CD4-positive, alpha-beta memory T cell (primary cell): ENCODE measurements around the gene MOV10L1. TPM values are rescaled to one million over a fixed set of nuclear protein-coding genes. Genes with fewer than 3 reads are reported as not detected.
A peak's percentile ranks its signal among the peaks of the same experiment; 100 is the strongest.

Experiments
- CTCF ChIA-PET: fragments of 350-600 bp; sonication (Branson Sonifier 250); formaldehyde crosslinking; loops from one replicate; lab custom pipeline; 2021; ENCODE audit warnings: inconsistent platforms; ENCODE audit not compliant: partially characterized antibody; lab: Charles Lee
- POLR2A ChIA-PET: fragments of 350-600 bp; sonication (Branson Sonifier 250); formaldehyde crosslinking; loops from one replicate; lab custom pipeline; 2021; ENCODE audit not compliant: partially characterized antibody; lab: Charles Lee
- DNase-seq, 5 donors: peaks; one replicate each; pipeline versions ENCODE4 v3.0.0 to v3.0.0-alpha.2; 2020 to 2022; ENCODE audit warnings: mixed read lengths in 1 of 5
- H3K27ac ChIP-seq: one replicate; pipeline ENCODE4 v1.7.0; 2013; ENCODE audit warnings: low read depth, low read length
- H3K27me3 ChIP-seq: 2 replicates; pipeline ENCODE4 v1.7.0; 2013; ENCODE audit warnings: mild to moderate bottlenecking, low read length, moderate library complexity; ENCODE audit not compliant: insufficient read depth
- H3K36me3 ChIP-seq: 2 replicates; pipeline ENCODE4 v1.7.0; 2013; ENCODE audit warnings: mild to moderate bottlenecking, low read length, moderate library complexity; ENCODE audit not compliant: insufficient read depth
- H3K4me1 ChIP-seq: 2 replicates; pipeline ENCODE4 v1.7.0; 2013; ENCODE audit warnings: mild to moderate bottlenecking, low read length, moderate library complexity; ENCODE audit not compliant: insufficient read depth
- H3K4me3 ChIP-seq, 2 donors: one replicate each; pipeline ENCODE4 v1.7.0; 2013; ENCODE audit warnings: low read length in 2 of 2, mild to moderate bottlenecking in 1 of 2
- H3K9me3 ChIP-seq, 2 donors: one replicate each; pipeline ENCODE4 v1.7.0; 2013; ENCODE audit warnings: low read length in 2 of 2, control low read depth in 1 of 2; ENCODE audit not compliant: control insufficient read depth in 1 of 2
- H3K27ac Mint-ChIP-seq, 7 donors: one replicate each; pipeline ENCODE4 v1.8.0; 2020 to 2021; ENCODE audit warnings: mixed read lengths in 7 of 7, mild to moderate bottlenecking in 6 of 7, inconsistent platforms in 3 of 7, moderate library complexity in 3 of 7
- H3K27me3 Mint-ChIP-seq, 2 donors: one replicate each; pipeline ENCODE4 v1.8.0; 2020 to 2021; ENCODE audit warnings: mixed read lengths in 2 of 2
- H3K36me3 Mint-ChIP-seq, 2 donors: one replicate each; pipeline ENCODE4 v1.8.0; 2020 to 2021; ENCODE audit warnings: mixed read lengths in 2 of 2, inconsistent platforms in 1 of 2, mild to moderate bottlenecking in 1 of 2
- H3K4me1 Mint-ChIP-seq, 4 donors: one replicate each; pipeline ENCODE4 v1.8.0; 2020 to 2021; ENCODE audit warnings: mixed read lengths in 4 of 4, mild to moderate bottlenecking in 1 of 4
- H3K4me3 Mint-ChIP-seq, 8 donors: one replicate each; pipeline ENCODE4 v1.8.0; 2020 to 2021; ENCODE audit warnings: mixed read lengths in 8 of 8, mild to moderate bottlenecking in 7 of 8, moderate library complexity in 6 of 8, inconsistent platforms in 3 of 8
- H3K9me3 Mint-ChIP-seq, 8 donors: one replicate each; pipeline ENCODE4 v1.8.0; 2020 to 2021; ENCODE audit warnings: mixed read lengths in 8 of 8, mild to moderate bottlenecking in 5 of 8, inconsistent platforms in 3 of 8, moderate library complexity in 1 of 8
- intact Hi-C: fragments of 100-400 bp; cut with micrococcal nuclease; formaldehyde crosslinking; loops from one replicate; pipeline ENCODE4 v1.15.1; 2023
- polyA plus RNA-seq, 2 donors: library from polyadenylated mRNA; unstranded; fragments of 300-500 nt; fragmentation: Illumina TruSeq; gene quantifications; one replicate each; pipeline ENCODE4 v1.2.3, GENCODE V29; 2021
- total RNA-seq, 2 experiments: library from RNA; stranded (reverse); gene quantifications; one replicate each; pipeline ENCODE4 v1.2.3, GENCODE V29; 2021

MOV10L1 gene
- total and polyA plus RNA-seq, 4 experiments from 2014 or later: not detected

DNA sequence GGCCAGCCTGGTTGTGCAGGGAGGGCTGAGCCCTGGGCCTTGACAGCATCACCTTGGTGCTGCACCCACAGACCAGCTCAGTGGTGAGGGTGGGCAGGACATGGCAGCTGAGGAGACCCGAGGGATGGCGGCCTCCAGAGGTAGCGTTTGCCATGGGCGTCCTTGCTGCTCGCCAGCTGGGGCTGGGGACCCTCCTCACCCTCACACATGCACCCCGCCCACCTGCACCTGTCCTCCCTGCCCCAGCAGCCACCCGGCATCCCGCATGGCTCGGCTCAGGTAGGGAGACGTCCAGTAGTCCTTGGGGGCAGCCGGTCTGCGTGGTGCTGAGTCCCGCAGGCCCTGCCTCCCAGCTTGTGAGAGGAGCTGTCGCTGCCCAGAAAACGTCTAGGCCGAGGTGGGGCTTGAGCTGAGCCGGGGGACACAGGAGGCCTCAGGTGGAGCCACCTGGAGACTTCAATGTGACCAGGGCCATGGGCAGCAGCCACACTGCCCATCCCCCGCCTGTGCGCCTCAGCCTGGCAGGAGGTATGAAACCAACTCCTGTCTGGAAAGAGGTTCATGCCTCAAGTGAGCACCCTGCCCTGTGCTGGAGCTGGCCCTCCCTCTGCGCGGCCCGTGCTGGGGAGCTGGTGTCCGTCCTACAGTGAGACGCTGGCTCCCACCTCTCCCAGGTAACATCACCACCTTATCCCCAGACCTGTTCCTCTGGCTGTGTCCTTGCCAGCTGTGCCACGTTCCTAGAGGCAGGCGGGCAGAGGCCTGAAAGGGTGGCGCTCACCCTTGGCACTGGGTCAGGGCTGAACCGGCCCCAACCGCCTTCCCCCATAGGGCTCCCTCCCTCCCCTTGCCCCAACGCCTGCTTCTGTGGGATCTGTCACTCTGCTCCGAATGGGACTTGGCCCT is 92.6 kb downstream of the MOV10L1 start:
- H3K36me3 Mint-ChIP-seq: peaks cover 0 to 1% of the 10 kb centered on the region in 2 donors
- ChIA-PET POLR2A (interaction anchor here (1.2 kb wide), 1 partner anchor 9 kb away, joined by 6 read pairs; no protein-coding TSS in a partner anchor), CTCF (interaction anchor here (1.2 kb wide), 1 partner anchor 29 kb away, joined by 4 read pairs; no protein-coding TSS in a partner anchor)
- no peak overlapping the region for H3K4me3 ChIP-seq
- intact Hi-C loops: loop anchor here (10.0 kb wide), 1 partner anchor 248 kb away; no protein-coding TSS in a partner anchor
- no peaks in the 10 kb centered on the region for H3K27me3 ChIP-seq
- no peak overlapping the region for H3K4me3 Mint-ChIP-seq
- no peak overlapping the region for H3K27ac ChIP-seq
- no peaks in the 10 kb centered on the region for H3K9me3 ChIP-seq
- H3K27me3 Mint-ChIP-seq: peaks cover 2 to 6% of the 10 kb centered on the region in 2 donors
- DNase-seq: peak in 1 of 5 donors; percentile 37
- H3K27ac Mint-ChIP-seq: no peak overlapping the region
- H3K9me3 Mint-ChIP-seq: no peaks in the 10 kb centered on the region
- H3K4me1 ChIP-seq: peaks cover 14% of the 10 kb centered on the region
- no peaks in the 10 kb centered on the region for H3K36me3 ChIP-seq
- peaks cover 8 to 23% (median 14%) of the 10 kb centered on the region in 4 donors for H3K4me1 Mint-ChIP-seq

DNA sequence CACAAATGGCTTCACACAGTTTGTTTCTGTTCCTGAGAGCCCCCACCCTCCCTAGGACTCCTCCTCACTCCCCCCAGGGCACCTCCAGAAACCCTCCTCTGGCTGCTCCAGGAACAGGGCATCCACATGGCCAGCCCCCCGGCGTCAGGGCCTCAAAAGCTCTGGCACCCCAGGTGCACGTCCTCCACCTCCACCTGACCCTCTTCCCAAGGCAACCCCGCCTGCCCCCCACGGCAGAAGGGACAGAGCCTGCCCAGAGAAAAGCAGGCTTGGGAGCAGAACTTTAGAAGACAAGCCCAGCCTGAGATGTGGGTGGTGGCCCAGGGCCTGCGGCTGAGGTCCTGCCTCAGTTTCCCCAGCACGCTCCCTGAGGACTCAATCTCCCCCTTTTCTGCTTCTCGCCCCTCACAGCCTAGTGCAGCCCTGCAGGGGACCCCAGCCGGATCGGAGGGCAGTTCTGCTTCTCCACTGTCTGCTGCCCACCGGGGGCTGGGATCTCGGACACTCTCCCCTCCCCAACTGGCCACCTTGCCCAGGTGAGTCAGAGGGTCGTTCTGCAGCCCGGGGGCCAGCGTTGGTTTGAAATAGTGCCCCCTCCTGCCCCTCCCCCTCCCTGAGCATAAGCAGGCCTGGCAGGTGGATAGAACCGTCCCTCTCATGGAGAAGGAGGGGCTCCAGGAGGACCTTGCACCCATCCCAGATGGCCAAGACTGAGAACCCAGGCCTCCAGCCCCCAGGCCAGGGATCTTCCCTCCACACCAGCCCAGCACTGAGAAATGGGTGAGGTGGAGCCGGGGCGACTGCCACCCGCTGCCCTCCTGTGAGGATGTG is 93.5 kb downstream of the MOV10L1 start:
- CTCF ChIA-PET: no interaction called here
- Mint-ChIP-seq H3K27ac (peak overlapping the region in 1 of 7 donors; percentile 59), H3K36me3 (peaks cover 0 to 2% of the 10 kb centered on the region in 2 donors), H3K9me3 (no peaks in the 10 kb centered on the region), H3K4me1 (peaks cover 9 to 26% (median 18%) of the 10 kb centered on the region in 4 donors), H3K27me3 (peaks cover 0 to 6% of the 10 kb centered on the region in 2 donors), H3K4me3 (peak overlapping the region in 5 of 8 donors; percentile 17 to 65 (median 43))
- POLR2A ChIA-PET: interaction anchor here (1.2 kb wide), 1 partner anchor 8 kb away, joined by 6 read pairs; no protein-coding TSS in a partner anchor
- no peaks in the 10 kb centered on the region for H3K9me3 ChIP-seq
- no peak for DNase-seq
- no peak overlapping the region for H3K27ac ChIP-seq
- intact Hi-C loops: loop anchor here (10.0 kb wide), 1 partner anchor 249 kb away; no protein-coding TSS in a partner anchor
- no peak overlapping the region for H3K4me3 ChIP-seq
- no peaks in the 10 kb centered on the region for H3K36me3 ChIP-seq
- H3K27me3 ChIP-seq: no peaks in the 10 kb centered on the region
- peaks cover 18% of the 10 kb centered on the region for H3K4me1 ChIP-seq

DNA sequence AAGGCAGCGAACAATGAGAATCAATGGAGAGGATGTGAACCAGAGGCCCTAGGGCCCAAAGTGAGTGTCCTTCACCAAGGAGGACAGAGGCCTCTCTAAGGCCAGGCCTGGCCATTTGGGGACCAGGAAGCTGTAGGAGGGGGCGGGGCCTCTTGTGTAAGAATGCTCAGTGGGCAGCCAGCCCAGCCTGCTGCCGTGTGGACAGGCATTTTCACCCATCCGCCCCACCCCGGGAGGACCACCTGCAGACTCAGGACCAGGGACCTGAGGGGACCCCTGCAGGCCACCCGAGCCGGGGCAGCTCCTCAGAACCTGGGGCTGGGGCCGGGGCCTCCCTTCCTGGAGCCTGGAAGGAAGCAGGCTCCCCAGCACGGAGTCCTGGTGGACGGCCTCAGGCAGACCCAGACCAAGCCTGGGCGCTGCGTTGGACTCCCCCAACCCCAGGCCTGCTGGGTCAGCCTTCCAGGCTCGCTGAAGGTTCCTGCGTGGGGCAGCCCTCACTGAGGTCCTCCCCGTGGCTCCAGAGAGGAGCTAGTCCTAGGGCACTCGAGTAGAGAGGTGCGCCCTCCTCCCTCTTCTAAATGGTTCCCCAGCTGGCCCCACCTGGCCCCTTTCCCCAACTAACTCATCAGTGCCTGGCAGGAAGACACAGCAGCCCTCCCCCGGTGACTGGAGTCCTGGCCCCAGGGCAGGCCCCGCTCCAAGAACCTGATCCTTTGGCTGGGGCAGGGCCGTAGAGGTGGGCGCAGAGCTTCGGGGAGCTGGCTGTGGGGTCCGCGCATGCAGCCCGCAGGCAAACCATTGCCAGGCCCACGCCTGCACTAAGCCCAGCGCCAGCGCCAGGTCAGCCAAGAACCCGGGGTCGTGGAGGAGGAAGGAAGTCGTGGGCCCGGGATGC is 94.4 kb downstream of the MOV10L1 start:
- Histone ChIP-seq H3K4me3 (no peak overlapping the region), H3K27ac (no peak overlapping the region), H3K36me3 (no peaks in the 10 kb centered on the region), H3K4me1 (peaks cover 27% of the 10 kb centered on the region), H3K9me3 (no peaks in the 10 kb centered on the region), H3K27me3 (no peaks in the 10 kb centered on the region)
- peaks cover 0 to 6% of the 10 kb centered on the region in 2 donors for H3K27me3 Mint-ChIP-seq
- peak overlapping the region in 7 of 8 donors; percentile 41 to 82 (median 64) for H3K4me3 Mint-ChIP-seq
- ChIA-PET POLR2A (interaction anchor here (1.1 kb wide), 1 partner anchor 17 kb away, joined by 4 read pairs; the partner anchor contains the start of gene SELENOO), CTCF (no interaction called here)
- H3K27ac Mint-ChIP-seq: peak overlapping the region in 2 of 7 donors; percentile 47 to 74
- H3K36me3 Mint-ChIP-seq: peaks cover 0 to 2% of the 10 kb centered on the region in 2 donors
- intact Hi-C loops: loop anchor here (10.0 kb wide), 1 partner anchor 249 kb away; no protein-coding TSS in a partner anchor
- H3K9me3 Mint-ChIP-seq: no peaks in the 10 kb centered on the region
- H3K4me1 Mint-ChIP-seq: peaks cover 9 to 33% (median 21%) of the 10 kb centered on the region in 4 donors
- DNase-seq: peak in 1 of 5 donors; percentile 40

DNA sequence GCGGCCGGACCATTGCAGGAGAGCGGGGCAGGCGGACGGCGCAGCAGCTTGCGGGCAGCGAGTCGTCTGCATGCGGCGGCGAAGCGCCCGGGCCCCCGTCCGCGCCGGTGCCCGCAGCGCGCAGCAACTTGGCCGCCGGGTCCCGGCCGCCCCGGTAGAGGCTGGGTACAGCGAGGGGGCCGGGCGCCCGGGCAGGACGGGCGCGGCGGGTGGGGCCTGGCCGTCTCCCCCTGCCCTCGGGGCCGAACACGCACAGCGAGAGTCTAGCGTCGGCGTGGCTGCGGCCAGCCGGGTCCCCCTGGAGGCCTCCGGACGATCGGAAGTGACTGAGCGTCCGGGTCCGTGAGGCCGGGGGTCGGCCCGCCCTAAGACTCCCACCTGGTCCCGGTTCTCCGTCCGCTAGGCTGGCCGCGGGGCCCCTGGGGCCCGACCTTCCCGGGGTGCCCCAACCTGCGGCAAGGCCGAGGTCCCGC is 95.1 kb downstream of the MOV10L1 start:
- POLR2A ChIA-PET: interaction anchor here (0.7 to 1.1 kb wide), 2 partner anchors 16 to 67 kb away, joined by 3 to 4 read pairs; partner anchors contain the start of gene SELENOO
- Mint-ChIP-seq H3K27me3 (peaks cover 0 to 2% of the 10 kb centered on the region in 2 donors), H3K9me3 (no peaks in the 10 kb centered on the region), H3K36me3 (peaks cover 0 to 4% of the 10 kb centered on the region in 2 donors), H3K4me1 (peaks cover 9 to 40% (median 23%) of the 10 kb centered on the region in 4 donors), H3K27ac (peak overlapping the region in 1 of 7 donors; percentile 74), H3K4me3 (peak overlapping the region in 5 of 8 donors; percentile 64 to 86 (median 83))
- Histone ChIP-seq H3K9me3 (no peaks in the 10 kb centered on the region), H3K27me3 (no peaks in the 10 kb centered on the region), H3K4me3 (peak overlapping the region; percentile 65 to 73), H3K36me3 (no peaks in the 10 kb centered on the region), H3K27ac (peak overlapping the region; percentile 53), H3K4me1 (peaks cover 34% of the 10 kb centered on the region)
- peak in 1 of 5 donors; percentile 31 for DNase-seq
- CTCF ChIA-PET: no interaction called here
- intact Hi-C loops: loop anchor here (1.0 to 10.0 kb wide), 2 partner anchors 15 to 250 kb away; no protein-coding TSS in a partner anchor

DNA sequence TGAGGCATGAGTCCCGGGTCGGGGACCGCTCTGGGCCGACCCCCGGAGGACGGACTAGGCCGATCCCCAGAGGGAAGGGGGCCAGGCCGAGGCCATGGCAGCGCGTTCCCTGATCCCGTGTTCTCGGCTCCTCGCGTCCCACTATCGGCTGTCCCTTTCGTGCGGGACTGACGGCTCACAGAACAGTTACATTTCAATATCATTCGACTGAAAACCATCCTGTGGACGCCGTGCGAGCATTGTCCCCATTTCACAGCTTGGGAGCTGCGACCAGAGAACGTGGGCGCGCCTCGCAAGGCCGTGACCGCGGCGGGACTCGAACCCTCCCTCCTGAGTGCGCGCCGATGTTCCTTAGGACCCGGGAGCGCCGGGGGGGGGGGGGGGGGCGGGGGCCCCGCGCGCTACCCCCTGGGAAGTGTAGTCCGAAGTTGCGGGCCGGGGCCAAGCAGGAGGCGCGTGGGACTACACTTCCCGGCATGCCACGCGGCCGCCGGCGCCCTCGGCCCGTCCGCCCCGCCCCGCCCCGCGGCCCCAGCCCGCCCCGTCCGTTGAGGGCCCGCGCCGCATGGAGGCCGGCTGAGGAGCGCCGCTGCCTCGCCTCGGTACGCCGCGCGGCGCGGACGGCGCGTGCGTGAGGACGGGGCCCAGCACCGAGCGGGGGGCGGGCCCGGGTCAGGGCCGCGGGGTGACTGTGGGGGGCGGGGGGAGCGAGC is 95.7 kb downstream of the MOV10L1 start, which contains the start of gene TRABD:
TRABD (plus strand) TSS at position 539 of the 713 bp plus-strand sequence. CDS start 7,148 bp downstream, outside the sequence.
- H3K9me3 Mint-ChIP-seq: no peaks in the 10 kb centered on the region
- intact Hi-C loops: loop anchor here (1.0 to 10.0 kb wide), 2 partner anchors 15 to 251 kb away; no protein-coding TSS in a partner anchor
- no peaks in the 10 kb centered on the region for H3K36me3 ChIP-seq
- H3K27ac ChIP-seq: peak within 1 kb of the TSS; percentile 68
- H3K27me3 Mint-ChIP-seq: peaks cover 0 to 2% of the 10 kb centered on the region in 2 donors
- peaks cover 40% of the 10 kb centered on the region for H3K4me1 ChIP-seq
- ChIA-PET CTCF (no interaction called here), POLR2A (interaction anchor here (0.7 to 1.1 kb wide), 2 partner anchors 16 to 67 kb away, joined by 3 to 4 read pairs; partner anchors contain the start of gene SELENOO)
- H3K4me3 Mint-ChIP-seq: peak within 1 kb of the TSS; percentile 90 to 99 (median 96)
- H3K27me3 ChIP-seq: no peaks in the 10 kb centered on the region
- H3K27ac Mint-ChIP-seq: peak within 1 kb of the TSS; percentile 94 to 98 (median 97)
- peaks cover 0 to 5% of the 10 kb centered on the region in 2 donors for H3K36me3 Mint-ChIP-seq
- peak within 1 kb of the TSS; percentile 65 to 73 for H3K4me3 ChIP-seq
- peaks cover 9 to 41% (median 27%) of the 10 kb centered on the region in 4 donors for H3K4me1 Mint-ChIP-seq
- peak; percentile 85 to 90 (median 87) for DNase-seq
- H3K9me3 ChIP-seq: no peaks in the 10 kb centered on the region
